Measurements from ENCODE around the gene WNK3. TPM values are rescaled to one million over a fixed set of nuclear protein-coding genes. Genes with fewer than 3 reads are reported as not detected.

Gene WNK3
- total and polyA plus RNA-seq, 2 experiments from 2014 or later = 0.39 to 0.43 TPM

DNA sequence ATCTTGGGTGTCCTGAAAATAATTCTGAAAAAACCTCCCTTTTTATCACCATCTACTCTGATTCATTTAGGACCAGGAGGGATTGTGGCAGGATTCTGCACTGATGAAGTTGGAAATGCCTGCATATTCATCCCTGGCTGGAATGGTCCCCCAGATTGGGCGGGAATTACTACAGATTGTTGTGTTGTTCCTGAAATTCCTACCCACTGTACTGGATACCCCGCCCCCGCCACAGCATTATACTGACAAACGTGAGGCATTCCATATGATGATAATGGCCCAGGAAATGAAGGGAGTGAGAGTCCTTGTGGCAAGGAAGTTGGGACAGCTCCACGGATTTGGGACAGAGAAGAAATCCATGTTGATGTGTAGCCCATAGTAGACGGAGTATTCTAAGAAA, 159.6 kb downstream of the WNK3 start:
- Histone ChIP-seq H3K9me2 (ENCODE audit: insufficient read depth) (no peaks in the 10 kb centered on the region), H3K27ac (no peak overlapping the region), H3K4me3 (no peak overlapping the region), H4K20me1 (ENCODE audit: insufficient read depth) (no peaks in the 10 kb centered on the region), H3K4me2 (ENCODE audit: unreplicated experiment) (no peak overlapping the region), H3K79me2 (ENCODE audit: insufficient read depth) (no peaks in the 10 kb centered on the region), H3K9ac (no peak overlapping the region), H3K9me3 (ENCODE audit: low read depth) (no peaks in the 10 kb centered on the region), H3K36me3 (ENCODE audit: low read depth) (no peaks in the 10 kb centered on the region), H2AFZ (no peak overlapping the region), H3K27me3 (replicated peaks; ENCODE audit: insufficient read depth) (no peaks in the 10 kb centered on the region), H3K4me1 (ENCODE audit: insufficient read depth) (no peaks in the 10 kb centered on the region), H3F3A (ENCODE audit: insufficient read depth) (no peaks in the 10 kb centered on the region)
- in situ Hi-C loops (cut with MboI) = no loop called here
- TF ChIP-seq EZH2phosphoT487 (IDR thresholded peaks at IDR 0.05; ENCODE audit: insufficient read depth, low read depth) = no peak
- no peak for TF ChIP-seq EZH2 (IDR thresholded peaks at IDR 0.05; ENCODE audit: insufficient read depth, poor library complexity, severe bottlenecking)
- 88 to 96% methylated on average over 6 of the region's 6 CpGs for WGBS, 2 experiments (ENCODE audit: low coverage in 1 of 2, low lambda C conversion rate in 2 of 2, missing lambda C conversion rate in 2 of 2)
- no peak for DNase-seq

DNA sequence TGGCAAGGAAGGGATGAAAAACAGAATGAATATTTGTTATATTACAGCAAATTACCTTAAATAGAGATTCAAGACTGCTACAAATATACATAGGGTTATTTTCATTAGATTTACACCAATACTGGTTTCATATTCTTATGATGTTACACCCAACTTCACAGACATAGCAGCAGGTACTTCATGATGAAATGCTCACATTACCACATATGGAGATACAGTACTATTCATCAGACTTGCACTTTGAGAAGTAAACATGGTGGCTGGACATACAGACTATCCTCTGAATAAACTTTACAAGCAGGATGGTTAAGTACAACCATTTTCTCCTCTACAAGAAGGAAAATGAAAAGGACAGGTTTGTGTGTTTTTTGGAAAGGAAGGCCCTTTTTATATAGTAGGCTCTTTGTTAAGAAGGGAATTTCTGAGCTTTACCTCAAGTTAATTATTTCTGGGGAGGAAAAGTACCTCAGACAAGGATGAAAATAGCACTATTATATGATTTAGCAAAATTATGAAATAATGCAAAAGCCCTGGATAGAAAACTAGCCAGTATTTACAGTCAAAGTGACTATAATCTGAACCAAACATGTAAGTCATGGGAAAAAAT, 162.8 kb downstream of the WNK3 start:
- Histone ChIP-seq H3K36me3 (ENCODE audit: low read depth) (no peaks in the 10 kb centered on the region), H3F3A (ENCODE audit: insufficient read depth) (no peaks in the 10 kb centered on the region), H3K27ac (no peak overlapping the region), H3K4me3 (no peak overlapping the region), H3K27me3 (replicated peaks; ENCODE audit: insufficient read depth) (no peaks in the 10 kb centered on the region), H2AFZ (no peak overlapping the region), H3K9me2 (ENCODE audit: insufficient read depth) (no peaks in the 10 kb centered on the region), H3K4me1 (ENCODE audit: insufficient read depth) (no peaks in the 10 kb centered on the region), H4K20me1 (ENCODE audit: insufficient read depth) (no peaks in the 10 kb centered on the region), H3K9ac (no peak overlapping the region), H3K4me2 (ENCODE audit: unreplicated experiment) (no peak overlapping the region), H3K9me3 (ENCODE audit: low read depth) (no peaks in the 10 kb centered on the region), H3K79me2 (ENCODE audit: insufficient read depth) (no peaks in the 10 kb centered on the region)
- in situ Hi-C loops (cut with MboI) = no loop called here
- no peak for TF ChIP-seq EZH2phosphoT487 (IDR thresholded peaks at IDR 0.05; ENCODE audit: insufficient read depth, low read depth)
- TF ChIP-seq EZH2 (IDR thresholded peaks at IDR 0.05; ENCODE audit: insufficient read depth, poor library complexity, severe bottlenecking) = no peak
- no peak for DNase-seq

DNA sequence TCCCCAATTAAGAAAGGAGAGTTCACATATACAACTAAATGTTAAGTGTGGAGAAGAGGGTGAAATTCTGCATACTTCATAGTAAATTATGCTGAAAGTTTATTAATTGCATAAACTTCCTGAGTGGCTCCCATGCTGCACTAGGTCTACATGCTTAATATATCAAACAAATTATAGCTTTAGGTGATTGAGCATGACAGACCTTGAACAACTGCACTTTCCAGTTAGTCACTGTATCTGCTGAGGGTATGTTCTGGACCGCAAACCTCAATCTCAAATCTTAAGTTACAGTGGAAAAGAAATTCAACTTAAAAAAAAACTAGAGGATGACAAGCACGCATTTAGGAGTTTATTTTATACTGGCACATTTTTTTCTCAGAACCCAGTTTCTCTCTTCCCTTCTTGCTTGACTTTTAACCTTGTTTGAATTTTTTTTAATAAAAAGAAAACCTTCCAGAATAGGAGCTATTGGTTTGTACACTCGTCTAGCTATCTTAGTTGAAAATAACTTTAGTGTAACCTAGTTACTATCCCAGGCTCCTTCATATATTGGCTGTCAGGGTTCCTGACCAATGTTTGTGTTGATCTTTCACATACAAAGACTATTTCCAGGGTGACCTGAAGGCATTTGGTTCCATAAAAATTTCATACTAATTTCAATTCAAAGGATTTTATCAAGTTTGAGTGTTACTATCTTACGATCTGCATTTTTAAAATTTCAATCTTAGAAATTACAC, 164.6 kb downstream of the WNK3 start:
- H2AFZ ChIP-seq = no peak overlapping the region
- in situ Hi-C loops (cut with MboI) = no loop called here

DNA sequence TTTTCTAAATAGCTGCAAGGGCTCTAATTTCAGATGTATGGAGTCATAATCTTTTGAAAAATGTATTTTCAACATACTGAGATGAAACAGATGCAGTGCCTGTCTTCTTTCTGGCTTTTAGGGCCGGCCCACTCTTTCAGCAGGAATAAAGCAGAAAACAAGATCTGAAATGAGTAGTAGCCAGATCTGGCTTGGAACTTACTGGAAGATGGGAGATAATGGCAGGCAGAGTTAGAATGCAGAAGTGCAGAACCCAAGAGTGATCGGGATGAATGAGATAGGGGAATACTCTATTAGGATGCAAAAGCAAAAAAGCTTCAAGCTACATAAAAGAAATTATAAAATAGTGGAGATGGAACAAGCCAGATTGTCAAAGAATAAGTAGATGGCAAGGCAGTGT, 173.4 kb downstream of the WNK3 start:
- whole genome bisulfite sequencing, 2 experiments (ENCODE audit: low coverage in 1 of 2, low lambda C conversion rate in 2 of 2, missing lambda C conversion rate in 2 of 2) = 94 to 100% methylated on average over 2 of the region's 2 CpGs
- in situ Hi-C loops (cut with MboI) = no loop called here
- H3K9me3 ChIP-seq (ENCODE audit: low read depth) = no peaks in the 10 kb centered on the region

More for the DNA sequence above, 164.6 kb downstream of the WNK3 start:
- WGBS, 2 experiments (ENCODE audit: low coverage in 1 of 2, low lambda C conversion rate in 2 of 2, missing lambda C conversion rate in 2 of 2) = 94 to 97% methylated on average over 4 of the region's 4 CpGs
- Histone ChIP-seq H3K36me3 (ENCODE audit: low read depth) (no peaks in the 10 kb centered on the region), H3K9ac (no peak overlapping the region), H3K9me2 (ENCODE audit: insufficient read depth) (no peaks in the 10 kb centered on the region), H3K27me3 (replicated peaks; ENCODE audit: insufficient read depth) (no peaks in the 10 kb centered on the region), H3K79me2 (ENCODE audit: insufficient read depth) (no peaks in the 10 kb centered on the region), H3K4me2 (ENCODE audit: unreplicated experiment) (no peak overlapping the region), H3K9me3 (ENCODE audit: low read depth) (no peaks in the 10 kb centered on the region), H3K4me3 (no peak overlapping the region), H3K27ac (no peak overlapping the region), H3K4me1 (ENCODE audit: insufficient read depth) (no peaks in the 10 kb centered on the region), H3F3A (ENCODE audit: insufficient read depth) (no peaks in the 10 kb centered on the region), H4K20me1 (ENCODE audit: insufficient read depth) (no peaks in the 10 kb centered on the region)
- no peak for DNase-seq
- TF ChIP-seq EZH2 (IDR thresholded peaks at IDR 0.05; ENCODE audit: insufficient read depth, poor library complexity, severe bottlenecking) (no peak), EZH2phosphoT487 (IDR thresholded peaks at IDR 0.05; ENCODE audit: insufficient read depth, low read depth) (no peak)

More for the DNA sequence above, 173.4 kb downstream of the WNK3 start:
- H3F3A ChIP-seq (ENCODE audit: insufficient read depth) = peaks cover 8% of the 10 kb centered on the region
- TF ChIP-seq EZH2phosphoT487 (IDR thresholded peaks at IDR 0.05; ENCODE audit: insufficient read depth, low read depth) (no peak), EZH2 (IDR thresholded peaks at IDR 0.05; ENCODE audit: insufficient read depth, poor library complexity, severe bottlenecking) (no peak)
- H3K9ac ChIP-seq = no peak overlapping the region
- H3K36me3 ChIP-seq (ENCODE audit: low read depth) = no peaks in the 10 kb centered on the region
- H2AFZ ChIP-seq = no peak overlapping the region
- no peak overlapping the region for H3K4me3 ChIP-seq
- DNase-seq = no peak
- H3K9me2 ChIP-seq (ENCODE audit: insufficient read depth) = no peaks in the 10 kb centered on the region
- no peaks in the 10 kb centered on the region for H4K20me1 ChIP-seq (ENCODE audit: insufficient read depth)
- no peak overlapping the region for H3K4me2 ChIP-seq (ENCODE audit: unreplicated experiment)
- H3K79me2 ChIP-seq (ENCODE audit: insufficient read depth) = peaks cover 30% of the 10 kb centered on the region
- H3K27me3 ChIP-seq (replicated peaks; ENCODE audit: insufficient read depth) = no peaks in the 10 kb centered on the region
- H3K27ac ChIP-seq = no peak overlapping the region
- H3K4me1 ChIP-seq (ENCODE audit: insufficient read depth) = peaks cover 13% of the 10 kb centered on the region
